GM23338 (cell line): ENCODE results near the gene SMURF1.

Experiments
- CREB1 ChIP-seq: fragments of 250-450 bp; sonication (Bioruptor Pico); IDR thresholded peaks from 2 replicates; pipeline ENCODE4 v1.5.0; 2020; ENCODE audit warnings: low read depth, mild to moderate bottlenecking, moderate library complexity
- CTCF ChIP-seq, 2 experiments: fragments of 200-600 bp in 1 of 2; sonication (generic) in 1 of 2; conservative IDR thresholded peaks; 2 replicates each; pipeline versions ENCODE4 v1.5.1 to v1.6.1; 2016 to 2017; ENCODE audit warnings: antibody characterized with exemption in 2 of 2, low read depth in 2 of 2, mild to moderate bottlenecking in 2 of 2, moderate library complexity in 1 of 2
- ETS1 ChIP-seq: IDR thresholded peaks from 2 replicates; pipeline ENCODE4 v1.6.1; 2016; ENCODE audit warnings: antibody characterized with exemption
- EZH2 ChIP-seq: fragments of 200-600 bp; sonication (generic); IDR thresholded peaks from one replicate; pipeline ENCODE4 v1.8.0; 2017; ENCODE audit warnings: antibody characterized with exemption, mild to moderate bottlenecking, low read depth; ENCODE audit not compliant: unreplicated experiment
- EZH2phosphoT487 ChIP-seq: fragments of 200-600 bp; sonication (generic); IDR thresholded peaks from one replicate; pipeline ENCODE4 v1.8.1; 2018; ENCODE audit warnings: antibody characterized with exemption; ENCODE audit not compliant: unreplicated experiment
- JUNB ChIP-seq: IDR thresholded peaks from one replicate; pipeline ENCODE4 v1.6.1; 2016; ENCODE audit warnings: antibody characterized with exemption; ENCODE audit not compliant: unreplicated experiment
- NANOG ChIP-seq: IDR thresholded peaks from 2 replicates; pipeline ENCODE4 v1.6.1; 2016; ENCODE audit warnings: antibody characterized with exemption, borderline replicate concordance
- POLR2AphosphoS5 ChIP-seq: IDR thresholded peaks from 2 replicates; pipeline ENCODE4 v1.6.1; 2016; ENCODE audit warnings: antibody characterized with exemption, low read depth
- REST ChIP-seq: IDR thresholded peaks from one replicate; pipeline ENCODE4 v1.6.1; 2018; ENCODE audit warnings: antibody characterized with exemption; ENCODE audit not compliant: unreplicated experiment
- STAT1 ChIP-seq: IDR thresholded peaks from one replicate; pipeline ENCODE4 v1.6.1; 2016; ENCODE audit warnings: antibody characterized with exemption; ENCODE audit not compliant: unreplicated experiment
- ZNF114 ChIP-seq: fragments of 250-450 bp; sonication (Bioruptor Pico); IDR thresholded peaks from 2 replicates; pipeline ENCODE4 v1.5.0; 2020; ENCODE audit warnings: mild to moderate bottlenecking, moderate library complexity
- ZNF331 ChIP-seq: fragments of 250-450 bp; sonication (Bioruptor Pico); IDR thresholded peaks from 2 replicates; pipeline ENCODE4 v1.5.0; 2020; ENCODE audit warnings: low read depth, mild to moderate bottlenecking, moderate library complexity
- ZNF462 ChIP-seq: fragments of 250-450 bp; sonication (Bioruptor Pico); IDR thresholded peaks from 2 replicates; pipeline ENCODE4 v1.5.0; 2020; ENCODE audit warnings: mild to moderate bottlenecking, moderate library complexity

GRCh38 chr7:99000196-99000903, 143.6 kb downstream of the SMURF1 start:
- TF ChIP-seq CTCF (conservative IDR thresholded peaks at IDR 0.05; ENCODE audit: low read depth in 2 of 2), result no peak
- no peak for TF ChIP-seq EZH2
- no peak for TF ChIP-seq EZH2phosphoT487
- no peak for TF ChIP-seq ETS1
- no peak for TF ChIP-seq POLR2AphosphoS5
- no peak for TF ChIP-seq REST
- no peak for TF ChIP-seq CREB1 (CRISPR knock-in tag)
- no peak for TF ChIP-seq JUNB
- TF ChIP-seq ZNF114 (CRISPR knock-in tag), result no peak
- no peak for TF ChIP-seq ZNF331
- TF ChIP-seq STAT1, result no peak
- no peak for TF ChIP-seq ZNF462 (CRISPR knock-in tag)
- no peak for TF ChIP-seq NANOG
